Natural killer cell (primary cell): ENCODE results near the gene ZFHX2. TPM values are rescaled to one million over a fixed set of nuclear protein-coding genes. Genes with fewer than 3 reads are reported as not detected.

Experiments used
- ATAC-seq, 3 donors: fragments of 150-1000 bp in 2 of 3; fragments of 200-7000 bp in 1 of 3; cut with Tn5 transposase; 1 replicate in 1 of 3; 2 replicates in 2 of 3; pipeline ENCODE4 v1.10.0; 2021; ENCODE audit warnings: mild to moderate bottlenecking in 2 of 3, moderate library complexity in 2 of 3
- DNase-seq, 2 donors: peaks; one replicate each; pipeline versions ENCODE4 v3.0.0 to v3.0.0-alpha.2; 2013 to 2021; ENCODE audit warnings: mixed read lengths in 1 of 2
- H3K27ac ChIP-seq: one replicate; pipeline ENCODE4 v1.5.1; 2013; ENCODE audit warnings: mild to moderate bottlenecking, low read length
- H3K27me3 ChIP-seq: one replicate; pipeline ENCODE4 v1.6.1; 2013; ENCODE audit warnings: low read length; ENCODE audit not compliant: control insufficient read depth, insufficient read depth
- H3K36me3 ChIP-seq: one replicate; pipeline ENCODE4 v1.6.1; 2013; ENCODE audit warnings: low read length; ENCODE audit not compliant: control insufficient read depth, insufficient read depth
- H3K4me1 ChIP-seq: one replicate; pipeline ENCODE4 v1.6.1; 2013; ENCODE audit warnings: low read length; ENCODE audit not compliant: control insufficient read depth, insufficient read depth
- H3K4me3 ChIP-seq: one replicate; pipeline ENCODE4 v1.5.1; 2013; ENCODE audit warnings: low read length
- H3K9me3 ChIP-seq: one replicate; pipeline ENCODE4 v1.6.1; 2013; ENCODE audit warnings: low read length; ENCODE audit not compliant: control insufficient read depth, insufficient read depth
- H3K27ac Mint-ChIP-seq, 2 donors: one replicate each; pipeline ENCODE4 v1.8.0; 2022; ENCODE audit warnings: mild to moderate bottlenecking in 2 of 2, mixed read lengths in 2 of 2, moderate library complexity in 1 of 2
- H3K27me3 Mint-ChIP-seq, 2 donors: one replicate each; pipeline ENCODE4 v1.8.0; 2022; ENCODE audit warnings: low read depth in 2 of 2, mixed read lengths in 2 of 2
- H3K36me3 Mint-ChIP-seq: one replicate; pipeline ENCODE4 v1.8.0; 2022; ENCODE audit warnings: mixed read lengths
- H3K4me1 Mint-ChIP-seq, 2 donors: one replicate each; pipeline ENCODE4 v1.8.0; 2022; ENCODE audit warnings: mixed read lengths in 2 of 2
- H3K4me3 Mint-ChIP-seq: one replicate; pipeline ENCODE4 v1.8.0; 2022; ENCODE audit warnings: mild to moderate bottlenecking, moderate library complexity, mixed read lengths
- H3K9me3 Mint-ChIP-seq, 2 donors: one replicate each; pipeline ENCODE4 v1.8.0; 2022; ENCODE audit warnings: mixed read lengths in 2 of 2
- CTCF ChIP-seq: fragments of 200-600 bp; IDR thresholded peaks from one replicate; pipeline ENCODE4 v1.8.0; 2022; ENCODE audit warnings: antibody characterized with exemption
- WGBS: methylation state at CpG from one replicate; pipeline ENCODE4 v1.1.7; 2013; ENCODE audit warnings: missing lambda C conversion rate; ENCODE audit not compliant: insufficient coverage; 5-methylcytosine and 5-hydroxymethylcytosine counted together
- intact Hi-C: fragments of 100-400 bp; cut with micrococcal nuclease; formaldehyde crosslinking; loops from one replicate; pipeline ENCODE4 v1.14.2; 2022
- total RNA-seq, 4 donors: library from RNA; stranded (reverse); fragments of 120-200 nt in 1 of 4; gene quantifications; one replicate each; pipeline versions ENCODE4 v1.2.3 to v1.2.4, GENCODE V29; 2013 to 2022

Gene ZFHX2
- total RNA-seq, 3 donors from 2014 or later (not counting 1 experiment from before 2014, with no cell fraction given): 0.07 to 0.72 (median 0.45) TPM

- 38% methylated on average over 1 of the region's 2 CpGs for WGBS
- Histone ChIP-seq H3K9me3 (no peaks in the 10 kb centered on the region), H3K4me1 (peaks cover 24% of the 10 kb centered on the region), H3K27ac (peak overlapping the region; percentile 68), H3K27me3 (no peaks in the 10 kb centered on the region), H3K4me3 (peak overlapping the region; percentile 66), H3K36me3 (peaks cover 24% of the 10 kb centered on the region)
- no peaks in the 10 kb centered on the region for H3K9me3 Mint-ChIP-seq
- intact Hi-C loops: no loop called here
- H3K4me3 Mint-ChIP-seq: peak overlapping the region; percentile 97
- H3K36me3 Mint-ChIP-seq: no peaks in the 10 kb centered on the region
- H3K4me1 Mint-ChIP-seq: peaks cover 21 to 46% of the 10 kb centered on the region in 2 donors
- DNase-seq (no peak), ATAC-seq (no peak)
- H3K27ac Mint-ChIP-seq: peak overlapping the region; percentile 91 to 99
- H3K27me3 Mint-ChIP-seq: peaks cover 0 to 14% of the 10 kb centered on the region in 2 donors
- TF ChIP-seq CTCF: no peak
These were observed 16.5 kb upstream of the ZFHX2 start for GRCh38 chr14:23568021-23568599.

- Mint-ChIP-seq H3K4me1 (peaks cover 24 to 44% of the 10 kb centered on the region in 2 donors), H3K36me3 (no peaks in the 10 kb centered on the region), H3K9me3 (no peaks in the 10 kb centered on the region), H3K27me3 (peaks cover 0 to 7% of the 10 kb centered on the region in 2 donors), H3K27ac (peak within 1 kb of the TSS; percentile 91 to 99), H3K4me3 (peak within 1 kb of the TSS; percentile 97)
- TF ChIP-seq CTCF: no peak
- peak within 1 kb of the TSS; percentile 66 for H3K4me3 ChIP-seq
- H3K27me3 ChIP-seq: no peaks in the 10 kb centered on the region
- no peaks in the 10 kb centered on the region for H3K9me3 ChIP-seq
- DNase-seq: peak; percentile 61 to 90
- ATAC-seq: peak; percentile 85 to 90 (median 86)
- peaks cover 24% of the 10 kb centered on the region for H3K4me1 ChIP-seq
- WGBS: under 1% methylated on average over 51 of the region's 53 CpGs
- intact Hi-C loops: no loop called here
- peaks cover 30% of the 10 kb centered on the region for H3K36me3 ChIP-seq
- peak within 1 kb of the TSS; percentile 68 for H3K27ac ChIP-seq
These were observed 15.8 kb upstream of the ZFHX2 start, which contains the start of gene AP1G2 for GRCh38 chr14:23567186-23568020. TSS of gene AP1G2 (minus strand) at chr14:23567791. CDS start at chr14:23567314, 477 bp downstream.

- no peaks in the 10 kb centered on the region for H3K9me3 Mint-ChIP-seq
These were observed 15.2 kb upstream of the ZFHX2 start for GRCh38 chr14:23566778-23567185.

More at GRCh38 chr14:23566778-23567185, 15.2 kb upstream of the ZFHX2 start:
- TF ChIP-seq CTCF: no peak
- H3K27me3 ChIP-seq: no peaks in the 10 kb centered on the region
- peaks cover 36% of the 10 kb centered on the region for H3K36me3 ChIP-seq
- intact Hi-C loops: no loop called here
- Mint-ChIP-seq H3K27me3 (peaks cover 0 to 3% of the 10 kb centered on the region in 2 donors), H3K27ac (peak overlapping the region; percentile 91 to 99), H3K36me3 (no peaks in the 10 kb centered on the region), H3K4me1 (peaks cover 24 to 38% of the 10 kb centered on the region in 2 donors), H3K4me3 (peak overlapping the region; percentile 97)
- 34% methylated on average over 5 of the region's 5 CpGs for WGBS
- DNase-seq: no peak
- H3K9me3 ChIP-seq: no peaks in the 10 kb centered on the region
- H3K4me1 ChIP-seq: peaks cover 24% of the 10 kb centered on the region
- peak overlapping the region; percentile 68 for H3K27ac ChIP-seq
- peak overlapping the region; percentile 66 for H3K4me3 ChIP-seq
- peak in 1 of 3 donors; percentile 5 for ATAC-seq
